CD4-positive, alpha-beta memory T cell (primary cell): ENCODE data around the gene KRTAP5-9. TPM values are rescaled to one million over a fixed set of nuclear protein-coding genes. Genes with fewer than 3 reads are reported as not detected.
"Not testable (repeated sequence)": the region's sequence is repeated elsewhere in the genome, so short reads cannot be mapped to it uniquely, and the experiment has no call there.

Experiments
- CTCF ChIA-PET: fragments of 350-600 bp; sonication (Branson Sonifier 250); formaldehyde crosslinking; loops from one replicate; lab custom pipeline; 2021; ENCODE audit warnings: inconsistent platforms; ENCODE audit not compliant: partially characterized antibody; lab: Charles Lee
- POLR2A ChIA-PET: fragments of 350-600 bp; sonication (Branson Sonifier 250); formaldehyde crosslinking; loops from one replicate; lab custom pipeline; 2021; ENCODE audit not compliant: partially characterized antibody; lab: Charles Lee
- DNase-seq, 5 donors: peaks; one replicate each; pipeline versions ENCODE4 v3.0.0 to v3.0.0-alpha.2; 2020 to 2022; ENCODE audit warnings: mixed read lengths in 1 of 5
- H3K27ac ChIP-seq: one replicate; pipeline ENCODE4 v1.7.0; 2013; ENCODE audit warnings: low read depth, low read length
- H3K27me3 ChIP-seq: 2 replicates; pipeline ENCODE4 v1.7.0; 2013; ENCODE audit warnings: mild to moderate bottlenecking, low read length, moderate library complexity; ENCODE audit not compliant: insufficient read depth
- H3K36me3 ChIP-seq: 2 replicates; pipeline ENCODE4 v1.7.0; 2013; ENCODE audit warnings: mild to moderate bottlenecking, low read length, moderate library complexity; ENCODE audit not compliant: insufficient read depth
- H3K4me1 ChIP-seq: 2 replicates; pipeline ENCODE4 v1.7.0; 2013; ENCODE audit warnings: mild to moderate bottlenecking, low read length, moderate library complexity; ENCODE audit not compliant: insufficient read depth
- H3K4me3 ChIP-seq, 2 donors: one replicate each; pipeline ENCODE4 v1.7.0; 2013; ENCODE audit warnings: low read length in 2 of 2, mild to moderate bottlenecking in 1 of 2
- H3K9me3 ChIP-seq, 2 donors: one replicate each; pipeline ENCODE4 v1.7.0; 2013; ENCODE audit warnings: low read length in 2 of 2, control low read depth in 1 of 2; ENCODE audit not compliant: control insufficient read depth in 1 of 2
- H3K27ac Mint-ChIP-seq, 7 donors: one replicate each; pipeline ENCODE4 v1.8.0; 2020 to 2021; ENCODE audit warnings: mixed read lengths in 7 of 7, mild to moderate bottlenecking in 6 of 7, inconsistent platforms in 3 of 7, moderate library complexity in 3 of 7
- H3K27me3 Mint-ChIP-seq, 2 donors: one replicate each; pipeline ENCODE4 v1.8.0; 2020 to 2021; ENCODE audit warnings: mixed read lengths in 2 of 2
- H3K36me3 Mint-ChIP-seq, 2 donors: one replicate each; pipeline ENCODE4 v1.8.0; 2020 to 2021; ENCODE audit warnings: mixed read lengths in 2 of 2, inconsistent platforms in 1 of 2, mild to moderate bottlenecking in 1 of 2
- H3K4me1 Mint-ChIP-seq, 4 donors: one replicate each; pipeline ENCODE4 v1.8.0; 2020 to 2021; ENCODE audit warnings: mixed read lengths in 4 of 4, mild to moderate bottlenecking in 1 of 4
- H3K4me3 Mint-ChIP-seq, 8 donors: one replicate each; pipeline ENCODE4 v1.8.0; 2020 to 2021; ENCODE audit warnings: mixed read lengths in 8 of 8, mild to moderate bottlenecking in 7 of 8, moderate library complexity in 6 of 8, inconsistent platforms in 3 of 8
- H3K9me3 Mint-ChIP-seq, 8 donors: one replicate each; pipeline ENCODE4 v1.8.0; 2020 to 2021; ENCODE audit warnings: mixed read lengths in 8 of 8, mild to moderate bottlenecking in 5 of 8, inconsistent platforms in 3 of 8, moderate library complexity in 1 of 8
- intact Hi-C: fragments of 100-400 bp; cut with micrococcal nuclease; formaldehyde crosslinking; loops from one replicate; pipeline ENCODE4 v1.15.1; 2023
- polyA plus RNA-seq, 2 donors: library from polyadenylated mRNA; unstranded; fragments of 300-500 nt; fragmentation: Illumina TruSeq; gene quantifications; one replicate each; pipeline ENCODE4 v1.2.3, GENCODE V29; 2021
- total RNA-seq, 2 experiments: library from RNA; stranded (reverse); gene quantifications; one replicate each; pipeline ENCODE4 v1.2.3, GENCODE V29; 2021

The KRTAP5-9 gene
- total and polyA plus RNA-seq, 4 experiments from 2014 or later = not detected

- DNase-seq, H3K4me1 Mint-ChIP-seq, H3K27ac Mint-ChIP-seq, H3K4me3 Mint-ChIP-seq, H3K36me3 ChIP-seq, H3K4me1 ChIP-seq, H3K9me3 ChIP-seq, H3K27me3 ChIP-seq, POLR2A ChIA-PET, H3K4me3 ChIP-seq, H3K27ac ChIP-seq, CTCF ChIA-PET, H3K9me3 Mint-ChIP-seq, intact Hi-C loops, H3K36me3 Mint-ChIP-seq, H3K27me3 Mint-ChIP-seq: not testable (repeated sequence)
Observed at GRCh38 chr11:71589546-71589920, 41.3 kb downstream of the KRTAP5-9 start.

Other genes with a start within 250 kb of the KRTAP5-9 start
- 10 to 100 TPM; 15.3 to 16.2 TPM for gene DHCR7, start 100.0 kb upstream of the KRTAP5-9 start, total RNA-seq
- 10 to 100 TPM; 17.7 to 18.0 TPM for gene DHCR7, start 100.0 kb upstream of the KRTAP5-9 start, polyA plus RNA-seq
- gene NADSYN1, start 95.2 kb upstream of the KRTAP5-9 start, total RNA-seq = 100 to 1,000 TPM; 233 to 243 TPM
- 10 to 100 TPM; 35.9 to 39.2 TPM for gene NADSYN1, start 95.2 kb upstream of the KRTAP5-9 start, polyA plus RNA-seq
- gene KRTAP5-7, start 21.2 kb upstream of the KRTAP5-9 start, total RNA-seq = not detected
- not detected for gene KRTAP5-7, start 21.2 kb upstream of the KRTAP5-9 start, polyA plus RNA-seq
- not detected for gene KRTAP5-8, start 10.4 kb upstream of the KRTAP5-9 start, total RNA-seq
- gene KRTAP5-8, start 10.4 kb upstream of the KRTAP5-9 start, polyA plus RNA-seq = not detected
- gene KRTAP5-10, start 17.1 kb downstream of the KRTAP5-9 start, total RNA-seq = not detected
- not detected for gene KRTAP5-10, start 17.1 kb downstream of the KRTAP5-9 start, polyA plus RNA-seq
- gene KRTAP5-11, start 34.5 kb downstream of the KRTAP5-9 start, total RNA-seq = not detected
- gene KRTAP5-11, start 34.5 kb downstream of the KRTAP5-9 start, polyA plus RNA-seq = not detected